OCI-LY7 (cell line): ENCODE measurements around the gene EGFL7.

Experiments used
- CTCF ChIP-seq: fragments of 200-600 bp; sonication (generic); conservative IDR thresholded peaks from 2 replicates; pipeline ENCODE4 v1.5.1; 2014; ENCODE audit warnings: mild to moderate bottlenecking, antibody characterized with exemption, low read length, moderate library complexity, mixed read lengths
- EZH2phosphoT487 ChIP-seq: fragments of 200-600 bp; sonication (generic); IDR thresholded peaks from 2 replicates; pipeline ENCODE4 v1.6.1; 2018; ENCODE audit warnings: low read depth, borderline replicate concordance, mild to moderate bottlenecking, mixed run types, antibody characterized with exemption, low read length, moderate library complexity, mixed read lengths

DNA sequence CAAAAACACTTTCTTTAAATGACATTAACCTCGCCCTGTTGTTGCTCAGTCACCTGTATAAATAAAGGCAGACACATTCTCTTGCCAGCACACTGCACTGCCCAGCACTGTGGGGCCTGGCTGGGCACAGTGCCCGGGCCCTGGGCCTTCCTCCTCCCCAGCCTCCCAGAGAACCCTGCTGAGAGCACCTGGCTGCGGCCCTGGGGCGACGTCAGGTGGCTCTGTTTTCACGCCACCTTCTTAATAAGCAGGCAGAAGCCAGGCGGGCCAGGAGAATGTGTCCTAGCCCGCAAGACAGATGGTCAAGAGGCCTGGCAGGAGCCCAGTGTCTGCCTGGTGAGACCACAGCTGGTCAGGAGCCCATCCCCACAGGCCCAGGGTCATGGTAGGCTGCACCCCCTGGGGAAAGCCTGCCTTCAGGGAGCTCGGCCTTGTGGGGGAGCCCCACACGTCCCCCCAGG lies 32.7 kb downstream of the EGFL7 start:
- TF ChIP-seq CTCF (no peak), EZH2phosphoT487 (no peak)
